B cell (primary cell): ENCODE results near the gene POFUT1. TPM values are rescaled to one million over a fixed set of nuclear protein-coding genes. Genes with fewer than 3 reads are reported as not detected.

Source experiments
- ATAC-seq: fragments of 200-7000 bp; cut with Tn5 transposase; one replicate; pipeline ENCODE4 v1.10.0; 2021; ENCODE audit warnings: low read depth, mild to moderate bottlenecking, moderate number of reproducible peaks, moderate library complexity
- CTCF ChIA-PET: fragments of 350-600 bp; sonication (Branson Sonifier 250); formaldehyde crosslinking; loops from one replicate; lab custom pipeline; 2021; ENCODE audit warnings: antibody characterized with exemption, inconsistent platforms; lab: Charles Lee
- POLR2A ChIA-PET: fragments of 350-600 bp; sonication (Branson Sonifier 250); formaldehyde crosslinking; loops from one replicate; lab custom pipeline; 2021; ENCODE audit warnings: antibody characterized with exemption; lab: Charles Lee
- DNase-seq: peaks from one replicate; pipeline ENCODE4 v3.0.0; 2013
- H2AFZ ChIP-seq: 2 replicates; pipeline ENCODE4 v1.6.1; 2012; ENCODE audit warnings: mild to moderate bottlenecking, low read depth, low read length; ENCODE audit not compliant: insufficient read depth, poor library complexity, severe bottlenecking
- H3K27ac ChIP-seq, 2 donors: 1 replicate in 1 of 2; 2 replicates in 1 of 2; pipeline ENCODE4 v1.5.1; 2012 to 2013; ENCODE audit warnings: low read length in 2 of 2, mild to moderate bottlenecking in 2 of 2, moderate library complexity in 1 of 2
- H3K27me3 ChIP-seq, 4 experiments: fragments of 200-600 bp in 1 of 4; sonication (generic) in 1 of 4; replicated peaks in 1 of 4; 1 replicate in 2 of 4; 2 replicates in 2 of 4; pipeline versions ENCODE4 v1.6.1 to v1.7.0; 2013 to 2016; ENCODE audit warnings: low read length in 3 of 4, mild to moderate bottlenecking in 2 of 4, mixed read lengths in 1 of 4, moderate library complexity in 1 of 4; ENCODE audit not compliant: insufficient read depth in 4 of 4, control insufficient read depth in 3 of 4; ENCODE audit errors: control extremely low read depth in 1 of 4
- H3K36me3 ChIP-seq, 2 experiments: replicated peaks in 1 of 2; 1 replicate in 1 of 2; 2 replicates in 1 of 2; pipeline versions ENCODE4 v1.6.1 to v1.7.1; 2013; ENCODE audit warnings: low read length in 1 of 2; ENCODE audit not compliant: insufficient read depth in 2 of 2, control insufficient read depth in 1 of 2; ENCODE audit errors: control extremely low read depth in 1 of 2, extremely low read depth in 1 of 2
- H3K4me1 ChIP-seq, 2 donors: fragments of 200-600 bp in 1 of 2; sonication (generic) in 1 of 2; 1 replicate in 1 of 2; 2 replicates in 1 of 2; pipeline versions ENCODE4 v1.5.1 to v1.6.1; 2013 to 2017; ENCODE audit warnings: low read length in 2 of 2; ENCODE audit not compliant: control insufficient read depth in 2 of 2, insufficient read depth in 2 of 2
- H3K4me2 ChIP-seq: replicated peaks from 2 replicates; pipeline ENCODE3; 2012; ENCODE audit warnings: mild to moderate bottlenecking, low read depth, low read length; ENCODE audit not compliant: poor library complexity, severe bottlenecking
- H3K4me3 ChIP-seq, 5 experiments: fragments of 200-600 bp in 1 of 5; sonication (generic) in 1 of 5; 1 replicate in 3 of 5; 2 replicates in 2 of 5; pipeline versions ENCODE4 v1.5.1 to v1.7.0; 2011 to 2016; ENCODE audit warnings: low read length in 4 of 5, mild to moderate bottlenecking in 4 of 5, low read depth in 2 of 5, control low read depth in 1 of 5, moderate library complexity in 1 of 5; ENCODE audit not compliant: insufficient read depth in 1 of 5; ENCODE audit errors: control extremely low read depth in 1 of 5, extremely low read depth in 1 of 5
- H3K79me2 ChIP-seq: fragments of 200-600 bp; sonication (generic); one replicate; pipeline ENCODE4 v1.6.0; 2016; ENCODE audit warnings: low read length; ENCODE audit not compliant: control insufficient read depth, insufficient read depth
- H3K9ac ChIP-seq: fragments of 200-600 bp; sonication (generic); 2 replicates; pipeline ENCODE4 v1.6.1; 2017; ENCODE audit warnings: mild to moderate bottlenecking, low read length, moderate library complexity
- H3K9me3 ChIP-seq, 3 donors: one replicate each; pipeline versions ENCODE4 v1.6.1 to v1.7.1; 2013; ENCODE audit warnings: low read length in 2 of 3; ENCODE audit not compliant: control insufficient read depth in 2 of 3, insufficient read depth in 1 of 3; ENCODE audit errors: control extremely low read depth in 1 of 3
- H4K20me1 ChIP-seq: 2 replicates; pipeline ENCODE4 v1.6.0; 2012; ENCODE audit warnings: mild to moderate bottlenecking, low read length; ENCODE audit not compliant: insufficient read depth, control insufficient read depth, poor library complexity, severe bottlenecking
- H3K27ac Mint-ChIP-seq: one replicate; pipeline ENCODE4 v1.8.0; 2021; ENCODE audit warnings: mixed read lengths
- H3K27me3 Mint-ChIP-seq: one replicate; pipeline ENCODE4 v1.8.0; 2021; ENCODE audit warnings: mixed read lengths
- H3K4me1 Mint-ChIP-seq: one replicate; pipeline ENCODE4 v1.8.0; 2021; ENCODE audit warnings: mixed read lengths
- H3K4me3 Mint-ChIP-seq: one replicate; pipeline ENCODE4 v1.8.0; 2021; ENCODE audit warnings: mixed read lengths
- H3K9me3 Mint-ChIP-seq: one replicate; pipeline ENCODE4 v1.8.0; 2022; ENCODE audit warnings: mixed read lengths; ENCODE audit not compliant: insufficient read depth
- EZH2 ChIP-seq: IDR thresholded peaks from 2 replicates; pipeline ENCODE4 v1.6.1; 2012; ENCODE audit warnings: borderline replicate concordance, low read depth, mild to moderate bottlenecking, moderate library complexity, low read length; ENCODE audit not compliant: insufficient read depth, poor library complexity, severe bottlenecking
- WGBS: methylation state at CpG from one replicate; pipeline ENCODE4 v1.1.5; 2013; ENCODE audit warnings: missing lambda C conversion rate; ENCODE audit not compliant: insufficient coverage; 5-methylcytosine and 5-hydroxymethylcytosine counted together
- intact Hi-C: fragments of 100-400 bp; cut with micrococcal nuclease; formaldehyde crosslinking; loops from one replicate; pipeline ENCODE4 v1.10.0; 2022
- polyA plus RNA-seq: library from polyadenylated mRNA; depleted of rRNA; stranded (reverse); fragments of >200 nt; gene quantifications from 2 replicates; pipeline ENCODE4 v1.2.3, GENCODE V29; 2012
- total RNA-seq, 2 donors: library from RNA; stranded (reverse); fragments of 120-200 nt in 1 of 2; gene quantifications; 1 replicate in 1 of 2; 2 replicates in 1 of 2; pipeline versions ENCODE4 v1.2.3 to v1.2.4, GENCODE V29; 2013 to 2022
- TF ChIP-seq, protein P1 (sequence below): fragments of 200-600 bp; IDR thresholded peaks from one replicate; pipeline ENCODE4 v1.8.0; 2022; ENCODE audit warnings: antibody characterized with exemption, mild to moderate bottlenecking

POFUT1 gene
- total and polyA plus RNA-seq, 2 donors (not counting 1 experiment from before 2014, with no cell fraction given): 7.8 to 18.1 TPM

DNA sequence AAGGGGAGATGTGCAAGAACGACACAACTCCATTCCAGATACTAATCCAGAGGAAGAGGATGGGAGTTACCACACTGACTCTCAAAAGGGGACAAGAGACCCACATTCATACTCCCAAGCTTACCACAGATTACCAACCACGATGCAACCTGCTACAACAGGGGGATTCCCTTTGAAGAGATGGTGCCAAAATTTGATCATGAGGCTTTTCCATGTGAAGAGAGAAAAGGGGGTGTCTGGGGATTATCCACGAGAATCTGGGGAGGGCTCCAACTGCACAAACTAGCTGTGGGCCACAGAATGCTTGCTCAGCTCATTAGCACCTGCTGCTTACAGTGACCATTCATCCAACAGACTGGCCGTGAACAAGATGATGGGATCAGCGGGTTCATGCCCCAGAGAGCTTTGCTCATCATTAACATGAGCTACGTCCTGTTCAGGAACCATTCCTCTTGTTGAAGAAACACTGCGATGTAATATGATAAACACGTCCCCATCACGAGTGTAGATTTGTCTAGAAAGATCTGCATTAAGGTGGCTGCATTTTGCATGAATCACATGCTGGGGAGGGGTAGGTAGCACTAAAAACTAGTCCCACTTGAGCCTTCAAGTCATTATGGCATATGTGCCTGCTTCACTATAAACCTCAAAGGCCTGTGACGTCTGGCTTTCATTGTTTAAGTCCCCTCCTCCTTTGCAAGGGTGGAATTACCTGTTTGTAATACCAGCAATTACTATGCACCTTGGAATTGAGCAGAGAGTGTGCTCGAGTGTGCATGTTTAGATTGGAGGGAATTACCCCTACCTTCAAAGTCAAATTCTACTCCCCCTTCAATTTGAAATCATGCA, 4.1 kb upstream of the POFUT1 start:
- no peak overlapping the region for H3K27ac Mint-ChIP-seq
- peaks cover 30 to 35% of the 10 kb centered on the region in 2 donors for H3K4me1 ChIP-seq
- no peak overlapping the region for H3K9ac ChIP-seq
- peaks cover 47% of the 10 kb centered on the region for H3K4me1 Mint-ChIP-seq
- intact Hi-C loops: loop anchor here (10.0 kb wide), 1 partner anchor 159 kb away; no protein-coding TSS in a partner anchor
- no peak overlapping the region for H3K4me2 ChIP-seq
- H3K79me2 ChIP-seq: peaks cover 84% of the 10 kb centered on the region
- peaks cover 1 to 34% of the 10 kb centered on the region in 2 experiments for H3K36me3 ChIP-seq
- WGBS: 94% methylated on average over 7 of the region's 11 CpGs
- peaks cover 73% of the 10 kb centered on the region for H4K20me1 ChIP-seq
- H3K4me3 ChIP-seq: no peak overlapping the region
- ChIA-PET CTCF (no interaction called here), POLR2A (no interaction called here)
- H3K27ac ChIP-seq: no peak overlapping the region
- no peak overlapping the region for H3K4me3 Mint-ChIP-seq
- H3K27me3 Mint-ChIP-seq: no peaks in the 10 kb centered on the region
- H3K9me3 ChIP-seq: no peaks in the 10 kb centered on the region
- no peak for ATAC-seq
- TF ChIP-seq EZH2: no peak
- TF ChIP-seq, protein P1, sequence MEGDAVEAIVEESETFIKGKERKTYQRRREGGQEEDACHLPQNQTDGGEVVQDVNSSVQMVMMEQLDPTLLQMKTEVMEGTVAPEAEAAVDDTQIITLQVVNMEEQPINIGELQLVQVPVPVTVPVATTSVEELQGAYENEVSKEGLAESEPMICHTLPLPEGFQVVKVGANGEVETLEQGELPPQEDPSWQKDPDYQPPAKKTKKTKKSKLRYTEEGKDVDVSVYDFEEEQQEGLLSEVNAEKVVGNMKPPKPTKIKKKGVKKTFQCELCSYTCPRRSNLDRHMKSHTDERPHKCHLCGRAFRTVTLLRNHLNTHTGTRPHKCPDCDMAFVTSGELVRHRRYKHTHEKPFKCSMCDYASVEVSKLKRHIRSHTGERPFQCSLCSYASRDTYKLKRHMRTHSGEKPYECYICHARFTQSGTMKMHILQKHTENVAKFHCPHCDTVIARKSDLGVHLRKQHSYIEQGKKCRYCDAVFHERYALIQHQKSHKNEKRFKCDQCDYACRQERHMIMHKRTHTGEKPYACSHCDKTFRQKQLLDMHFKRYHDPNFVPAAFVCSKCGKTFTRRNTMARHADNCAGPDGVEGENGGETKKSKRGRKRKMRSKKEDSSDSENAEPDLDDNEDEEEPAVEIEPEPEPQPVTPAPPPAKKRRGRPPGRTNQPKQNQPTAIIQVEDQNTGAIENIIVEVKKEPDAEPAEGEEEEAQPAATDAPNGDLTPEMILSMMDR: no peak
- no peaks in the 10 kb centered on the region for H3K27me3 ChIP-seq
- H3K9me3 Mint-ChIP-seq: no peaks in the 10 kb centered on the region
- DNase-seq: no peak
- H2AFZ ChIP-seq: no peak overlapping the region
